ENCODE measurements around the gene STK24.

The STK24 gene

GRCh38 chr13:98535501-98536354 is 41.2 kb downstream of the STK24 start:
- H3K9ac ChIP-seq (ENCODE audit: low read length in 5 of 5) = no peak overlapping the region
- peaks cover 4 to 36% (median 32%) of the 10 kb centered on the region in 5 donors for H3K4me1 ChIP-seq (ENCODE audit: control insufficient read depth in 5 of 5, insufficient read depth in 5 of 5, low read length in 5 of 5)
- no peak overlapping the region for H3K27ac ChIP-seq (ENCODE audit: low read depth, low read length)
- H3K9me3 ChIP-seq (ENCODE audit: control insufficient read depth in 5 of 5, low read length in 5 of 5) = no peaks in the 10 kb centered on the region
- peaks cover 0 to 3% (median 0%) of the 10 kb centered on the region in 5 donors for H3K36me3 ChIP-seq (ENCODE audit: control insufficient read depth in 5 of 5, insufficient read depth in 5 of 5, low read length in 5 of 5)
- no peak overlapping the region for H3K4me3 ChIP-seq (ENCODE audit: low read depth in 1 of 5, low read length in 5 of 5)
- no peaks in the 10 kb centered on the region for H3K27me3 ChIP-seq (ENCODE audit: control insufficient read depth in 5 of 5, insufficient read depth in 4 of 5, low read length in 5 of 5)

- Histone ChIP-seq H3K27me3 (ENCODE audit: control insufficient read depth in 5 of 5, insufficient read depth in 4 of 5, low read length in 5 of 5) (no peaks in the 10 kb centered on the region), H3K9me3 (ENCODE audit: control insufficient read depth in 5 of 5, low read length in 5 of 5) (no peaks in the 10 kb centered on the region), H3K9ac (ENCODE audit: low read length in 5 of 5) (no peak overlapping the region), H3K27ac (ENCODE audit: low read depth, low read length) (no peak overlapping the region), H3K4me3 (ENCODE audit: low read depth in 1 of 5, low read length in 5 of 5) (no peak overlapping the region), H3K4me1 (ENCODE audit: control insufficient read depth in 5 of 5, insufficient read depth in 5 of 5, low read length in 5 of 5) (peaks cover 4 to 27% (median 23%) of the 10 kb centered on the region in 5 donors), H3K36me3 (ENCODE audit: control insufficient read depth in 5 of 5, insufficient read depth in 5 of 5, low read length in 5 of 5) (peaks cover 0 to 3% (median 0%) of the 10 kb centered on the region in 5 donors)
These were observed 42.1 kb downstream of the STK24 start for GRCh38 chr13:98534821-98535220.

GRCh38 chr13:98533912-98534311 is 43.0 kb downstream of the STK24 start:
- H3K27ac ChIP-seq (ENCODE audit: low read depth, low read length) = no peak overlapping the region
- H3K4me1 ChIP-seq (ENCODE audit: control insufficient read depth in 5 of 5, insufficient read depth in 5 of 5, low read length in 5 of 5) = peaks cover 4 to 24% (median 16%) of the 10 kb centered on the region in 5 donors
- H3K27me3 ChIP-seq (ENCODE audit: control insufficient read depth in 5 of 5, insufficient read depth in 4 of 5, low read length in 5 of 5) = no peaks in the 10 kb centered on the region
- peaks cover 0 to 3% (median 0%) of the 10 kb centered on the region in 5 donors for H3K36me3 ChIP-seq (ENCODE audit: control insufficient read depth in 5 of 5, insufficient read depth in 5 of 5, low read length in 5 of 5)
- no peak overlapping the region for H3K4me3 ChIP-seq (ENCODE audit: low read depth in 1 of 5, low read length in 5 of 5)
- H3K9ac ChIP-seq (ENCODE audit: low read length in 5 of 5) = no peak overlapping the region
- H3K9me3 ChIP-seq (ENCODE audit: control insufficient read depth in 5 of 5, low read length in 5 of 5) = no peaks in the 10 kb centered on the region

GRCh38 chr13:98532254-98532653 is 44.7 kb downstream of the STK24 start:
- H3K4me1 ChIP-seq (ENCODE audit: control insufficient read depth in 5 of 5, insufficient read depth in 5 of 5, low read length in 5 of 5) = peaks cover 4 to 27% (median 14%) of the 10 kb centered on the region in 5 donors

GRCh38 chr13:98530217-98530616 is 46.7 kb downstream of the STK24 start:
- H3K27ac ChIP-seq (ENCODE audit: low read depth, low read length) = no peak overlapping the region
- H3K4me3 ChIP-seq (ENCODE audit: low read depth in 1 of 5, low read length in 5 of 5) = no peak overlapping the region
- no peaks in the 10 kb centered on the region for H3K9me3 ChIP-seq (ENCODE audit: control insufficient read depth in 5 of 5, low read length in 5 of 5)
- H3K9ac ChIP-seq (ENCODE audit: low read length in 5 of 5) = no peak overlapping the region
- no peaks in the 10 kb centered on the region for H3K36me3 ChIP-seq (ENCODE audit: control insufficient read depth in 5 of 5, insufficient read depth in 5 of 5, low read length in 5 of 5)
- peaks cover 0 to 18% (median 6%) of the 10 kb centered on the region in 5 donors for H3K4me1 ChIP-seq (ENCODE audit: control insufficient read depth in 5 of 5, insufficient read depth in 5 of 5, low read length in 5 of 5)
- H3K27me3 ChIP-seq (ENCODE audit: control insufficient read depth in 5 of 5, insufficient read depth in 4 of 5, low read length in 5 of 5) = no peaks in the 10 kb centered on the region

More at GRCh38 chr13:98532254-98532653, 44.7 kb downstream of the STK24 start:
- H3K27me3 ChIP-seq (ENCODE audit: control insufficient read depth in 5 of 5, insufficient read depth in 4 of 5, low read length in 5 of 5) = no peaks in the 10 kb centered on the region
- no peaks in the 10 kb centered on the region for H3K9me3 ChIP-seq (ENCODE audit: control insufficient read depth in 5 of 5, low read length in 5 of 5)
- H3K9ac ChIP-seq (ENCODE audit: low read length in 5 of 5) = no peak overlapping the region
- no peak overlapping the region for H3K4me3 ChIP-seq (ENCODE audit: low read depth in 1 of 5, low read length in 5 of 5)
- no peak overlapping the region for H3K27ac ChIP-seq (ENCODE audit: low read depth, low read length)
- no peaks in the 10 kb centered on the region for H3K36me3 ChIP-seq (ENCODE audit: control insufficient read depth in 5 of 5, insufficient read depth in 5 of 5, low read length in 5 of 5)

- Histone ChIP-seq H3K36me3 (ENCODE audit: control insufficient read depth in 5 of 5, insufficient read depth in 5 of 5, low read length in 5 of 5) (no peaks in the 10 kb centered on the region), H3K27ac (ENCODE audit: low read depth, low read length) (no peak overlapping the region), H3K9ac (ENCODE audit: low read length in 5 of 5) (no peak overlapping the region), H3K9me3 (ENCODE audit: control insufficient read depth in 5 of 5, low read length in 5 of 5) (no peaks in the 10 kb centered on the region), H3K27me3 (ENCODE audit: control insufficient read depth in 5 of 5, insufficient read depth in 4 of 5, low read length in 5 of 5) (no peaks in the 10 kb centered on the region), H3K4me1 (ENCODE audit: control insufficient read depth in 5 of 5, insufficient read depth in 5 of 5, low read length in 5 of 5) (peaks cover 2 to 24% (median 9%) of the 10 kb centered on the region in 5 donors), H3K4me3 (ENCODE audit: low read depth in 1 of 5, low read length in 5 of 5) (no peak overlapping the region)
These were observed 47.7 kb downstream of the STK24 start for GRCh38 chr13:98529171-98529570.

- no peak overlapping the region for H3K27ac ChIP-seq (ENCODE audit: low read depth, low read length)
- H3K4me3 ChIP-seq (ENCODE audit: low read depth in 1 of 5, low read length in 5 of 5) = no peak overlapping the region
These were observed 48.2 kb downstream of the STK24 start for GRCh38 chr13:98528663-98529064.

GRCh38 chr13:98527526-98527925 is 49.4 kb downstream of the STK24 start:
- no peak overlapping the region for H3K4me3 ChIP-seq (ENCODE audit: low read depth in 1 of 5, low read length in 5 of 5)
- H3K9me3 ChIP-seq (ENCODE audit: control insufficient read depth in 5 of 5, low read length in 5 of 5) = no peaks in the 10 kb centered on the region
- H3K9ac ChIP-seq (ENCODE audit: low read length in 5 of 5) = no peak overlapping the region
- H3K36me3 ChIP-seq (ENCODE audit: control insufficient read depth in 5 of 5, insufficient read depth in 5 of 5, low read length in 5 of 5) = no peaks in the 10 kb centered on the region
- no peaks in the 10 kb centered on the region for H3K27me3 ChIP-seq (ENCODE audit: control insufficient read depth in 5 of 5, insufficient read depth in 4 of 5, low read length in 5 of 5)
- no peak overlapping the region for H3K27ac ChIP-seq (ENCODE audit: low read depth, low read length)
- peaks cover 5 to 40% (median 24%) of the 10 kb centered on the region in 5 donors for H3K4me1 ChIP-seq (ENCODE audit: control insufficient read depth in 5 of 5, insufficient read depth in 5 of 5, low read length in 5 of 5)

More at GRCh38 chr13:98528663-98529064, 48.2 kb downstream of the STK24 start:
- Histone ChIP-seq H3K9ac (ENCODE audit: low read length in 5 of 5) (no peak overlapping the region), H3K36me3 (ENCODE audit: control insufficient read depth in 5 of 5, insufficient read depth in 5 of 5, low read length in 5 of 5) (no peaks in the 10 kb centered on the region), H3K4me1 (ENCODE audit: control insufficient read depth in 5 of 5, insufficient read depth in 5 of 5, low read length in 5 of 5) (peaks cover 2 to 29% (median 12%) of the 10 kb centered on the region in 5 donors), H3K27me3 (ENCODE audit: control insufficient read depth in 5 of 5, insufficient read depth in 4 of 5, low read length in 5 of 5) (no peaks in the 10 kb centered on the region), H3K9me3 (ENCODE audit: control insufficient read depth in 5 of 5, low read length in 5 of 5) (no peaks in the 10 kb centered on the region)

- H3K36me3 ChIP-seq (ENCODE audit: control insufficient read depth in 5 of 5, insufficient read depth in 5 of 5, low read length in 5 of 5) = no peaks in the 10 kb centered on the region
- no peak overlapping the region for H3K9ac ChIP-seq (ENCODE audit: low read length in 5 of 5)
- peaks cover 5 to 53% (median 37%) of the 10 kb centered on the region in 5 donors for H3K4me1 ChIP-seq (ENCODE audit: control insufficient read depth in 5 of 5, insufficient read depth in 5 of 5, low read length in 5 of 5)
- H3K27me3 ChIP-seq (ENCODE audit: control insufficient read depth in 5 of 5, insufficient read depth in 4 of 5, low read length in 5 of 5) = no peaks in the 10 kb centered on the region
- no peaks in the 10 kb centered on the region for H3K9me3 ChIP-seq (ENCODE audit: control insufficient read depth in 5 of 5, low read length in 5 of 5)
- no peak overlapping the region for H3K4me3 ChIP-seq (ENCODE audit: low read depth in 1 of 5, low read length in 5 of 5)
- no peak overlapping the region for H3K27ac ChIP-seq (ENCODE audit: low read depth, low read length)
These were observed 50.8 kb downstream of the STK24 start for GRCh38 chr13:98526182-98526512.

- Histone ChIP-seq H3K9me3 (ENCODE audit: control insufficient read depth in 5 of 5, low read length in 5 of 5) (no peaks in the 10 kb centered on the region), H3K4me3 (ENCODE audit: low read depth in 1 of 5, low read length in 5 of 5) (no peak overlapping the region), H3K27ac (ENCODE audit: low read depth, low read length) (no peak overlapping the region), H3K4me1 (ENCODE audit: control insufficient read depth in 5 of 5, insufficient read depth in 5 of 5, low read length in 5 of 5) (peaks cover 5 to 55% (median 42%) of the 10 kb centered on the region in 5 donors), H3K27me3 (ENCODE audit: control insufficient read depth in 5 of 5, insufficient read depth in 4 of 5, low read length in 5 of 5) (no peaks in the 10 kb centered on the region), H3K9ac (ENCODE audit: low read length in 5 of 5) (no peak overlapping the region), H3K36me3 (ENCODE audit: control insufficient read depth in 5 of 5, insufficient read depth in 5 of 5, low read length in 5 of 5) (no peaks in the 10 kb centered on the region)
These were observed 51.3 kb downstream of the STK24 start for GRCh38 chr13:98525456-98526181.
